HG03378 (cell line): Measurements from ENCODE around the gene TAF8.

Experiments used
- ATAC-seq: cut with Tn5 transposase; IDR thresholded peaks from one replicate; pipeline ENCODE4 v1.9.1; 2021; ENCODE audit warnings: mild to moderate bottlenecking, moderate library complexity; ENCODE audit not compliant: unreplicated experiment

The TAF8 gene

GRCh38 chr6:42095094-42095493, 44.8 kb downstream of the TAF8 start:
- ATAC-seq = no peak

- no peak for ATAC-seq
These were observed 45.6 kb downstream of the TAF8 start for GRCh38 chr6:42095776-42096541.

- no peak for ATAC-seq
These were observed 49.2 kb downstream of the TAF8 start for GRCh38 chr6:42099340-42100028.

- ATAC-seq = no peak
These were observed 49.9 kb downstream of the TAF8 start for GRCh38 chr6:42100029-42100901.

- ATAC-seq = no peak
These were observed 50.9 kb downstream of the TAF8 start for GRCh38 chr6:42101186-42101657.

GRCh38 chr6:42103216-42103615, 52.9 kb downstream of the TAF8 start:
- no peak for ATAC-seq

- no peak for ATAC-seq
These were observed 53.4 kb downstream of the TAF8 start for GRCh38 chr6:42103753-42104094.

GRCh38 chr6:42104095-42104803, 53.9 kb downstream of the TAF8 start:
- no peak for ATAC-seq

- ATAC-seq = no peak
These were observed 54.4 kb downstream of the TAF8 start for GRCh38 chr6:42104804-42105125.

GRCh38 chr6:42105156-42105648, 54.9 kb downstream of the TAF8 start:
- no peak for ATAC-seq

GRCh38 chr6:42105709-42106108, 55.4 kb downstream of the TAF8 start:
- ATAC-seq = no peak

GRCh38 chr6:42106112-42107023, 56.0 kb downstream of the TAF8 start:
- no peak for ATAC-seq

- no peak for ATAC-seq
These were observed 57.7 kb downstream of the TAF8 start for GRCh38 chr6:42108071-42108470.

GRCh38 chr6:42110683-42111082, 60.4 kb downstream of the TAF8 start:
- no peak for ATAC-seq

- no peak for ATAC-seq
These were observed 62.0 kb downstream of the TAF8 start for GRCh38 chr6:42112351-42112750.

- ATAC-seq = no peak
These were observed 63.8 kb downstream of the TAF8 start for GRCh38 chr6:42113936-42114636.

GRCh38 chr6:42117843-42118161, 67.5 kb downstream of the TAF8 start:
- no peak for ATAC-seq

GRCh38 chr6:42118162-42119001, 68.1 kb downstream of the TAF8 start:
- no peak for ATAC-seq
